OCI-LY1 (cell line): Measurements from ENCODE around the gene RASD1.

Experiments
- H2AFZ ChIP-seq: fragments of 200-600 bp; sonication (generic), shearing (Covaris generic); 2 replicates; pipeline ENCODE4 v1.6.0; 2014; ENCODE audit warnings: antibody characterized with exemption, mild to moderate bottlenecking, low read length
- H3F3A ChIP-seq: fragments of 200-600 bp; sonication (generic), shearing (Covaris generic); 2 replicates; pipeline ENCODE4 v1.6.0; 2014; ENCODE audit warnings: mild to moderate bottlenecking, antibody characterized with exemption, low read length, moderate library complexity; ENCODE audit not compliant: insufficient read depth
- H3K27ac ChIP-seq: fragments of 200-600 bp; sonication (generic); 2 replicates; pipeline ENCODE4 v1.5.1; 2014; ENCODE audit warnings: low read length, mixed run types, mild to moderate bottlenecking, low read depth; ENCODE audit not compliant: poor library complexity, severe bottlenecking
- H3K27me3 ChIP-seq: fragments of 200-600 bp; sonication (generic); 2 replicates; pipeline ENCODE4 v1.6.0; 2014; ENCODE audit warnings: antibody characterized with exemption, mild to moderate bottlenecking, low read length, moderate library complexity; ENCODE audit not compliant: insufficient read depth
- H3K36me3 ChIP-seq: fragments of 200-600 bp; sonication (generic); 2 replicates; pipeline ENCODE4 v1.6.1; 2014; ENCODE audit warnings: mild to moderate bottlenecking, antibody characterized with exemption, low read length, moderate library complexity, mixed read lengths; ENCODE audit not compliant: insufficient read depth
- H3K4me1 ChIP-seq: fragments of 200-600 bp; sonication (generic); 2 replicates; pipeline ENCODE4 v1.5.1; 2014; ENCODE audit warnings: mild to moderate bottlenecking, low read length, moderate library complexity; ENCODE audit not compliant: insufficient read depth, severe bottlenecking
- H3K4me2 ChIP-seq: fragments of 200-600 bp; sonication (generic), shearing (Covaris generic); 2 replicates; pipeline ENCODE4 v1.6.1; 2014; ENCODE audit warnings: low read length
- H3K4me3 ChIP-seq: fragments of 200-600 bp; sonication (generic); 2 replicates; pipeline ENCODE4 v1.5.1; 2014; ENCODE audit warnings: low read length, low read depth, mild to moderate bottlenecking, mixed read lengths; ENCODE audit not compliant: poor library complexity, severe bottlenecking
- H3K79me2 ChIP-seq: fragments of 200-600 bp; shearing (Covaris generic); 2 replicates; pipeline ENCODE4 v1.6.1; 2016; ENCODE audit warnings: mixed run types, low read length, mixed read lengths; ENCODE audit not compliant: insufficient read depth
- H3K9ac ChIP-seq: fragments of 200-600 bp; sonication (generic), shearing (Covaris generic); 2 replicates; pipeline ENCODE4 v1.6.1; 2014; ENCODE audit warnings: mild to moderate bottlenecking, low read length, mixed read lengths
- H3K9me2 ChIP-seq: fragments of 200-600 bp; sonication (generic), shearing (Covaris generic); 2 replicates; pipeline ENCODE4 v1.6.1; 2014; ENCODE audit warnings: low read depth, mild to moderate bottlenecking, low read length, mixed read lengths
- H3K9me3 ChIP-seq: fragments of 200-600 bp; shearing (Covaris generic); 2 replicates; pipeline ENCODE4 v1.6.1; 2014; ENCODE audit warnings: low read length, mixed read lengths
- H4K20me1 ChIP-seq: fragments of 200-600 bp; sonication (generic), shearing (Covaris generic); 2 replicates; pipeline ENCODE4 v1.6.0; 2016; ENCODE audit warnings: mild to moderate bottlenecking, low read length; ENCODE audit not compliant: insufficient read depth
- CTCF ChIP-seq: fragments of 200-600 bp; sonication (generic), shearing (Covaris generic); IDR thresholded peaks from 2 replicates; pipeline ENCODE4 v1.5.1; 2017; ENCODE audit warnings: mild to moderate bottlenecking, antibody characterized with exemption, low read length, moderate library complexity, mixed read lengths
- EZH2 ChIP-seq: fragments of 200-600 bp; sonication (generic), shearing (Covaris generic); IDR thresholded peaks from 2 replicates; pipeline ENCODE4 v1.8.0; 2017; ENCODE audit warnings: borderline replicate concordance, mixed run types, mild to moderate bottlenecking, antibody characterized with exemption, low read length, moderate library complexity, mixed read lengths

RASD1 gene

DNA sequence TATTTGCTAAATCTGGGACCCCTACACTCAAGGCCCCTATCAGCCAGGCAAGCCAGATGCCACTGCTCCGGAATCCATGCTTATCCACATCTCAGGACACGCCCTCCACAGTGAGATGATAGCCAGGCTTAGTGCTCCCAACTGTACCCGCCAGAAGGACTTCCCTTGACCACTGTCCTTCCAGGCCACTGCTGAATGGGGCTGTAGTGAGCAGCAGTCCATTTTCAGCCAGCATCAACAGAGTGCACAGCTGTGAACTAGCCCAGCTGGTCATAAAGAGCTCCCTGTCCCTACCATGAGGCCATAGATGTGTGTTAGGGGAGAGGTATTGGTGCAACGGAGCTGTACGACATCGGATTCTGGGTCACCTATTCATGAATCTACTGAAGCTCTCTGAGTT is 32.4 kb downstream of the RASD1 start:
- Histone ChIP-seq H3K79me2 (no peaks in the 10 kb centered on the region), H3F3A (no peaks in the 10 kb centered on the region), H4K20me1 (no peaks in the 10 kb centered on the region), H3K4me2 (no peak overlapping the region), H3K36me3 (no peaks in the 10 kb centered on the region), H3K4me3 (no peak overlapping the region), H3K4me1 (no peaks in the 10 kb centered on the region), H3K27ac (no peak overlapping the region), H3K9me2 (no peaks in the 10 kb centered on the region), H2AFZ (no peak overlapping the region), H3K27me3 (0 out of 2 replicates have a peak, but pooled peaks cover 3% of the 10 kb centered on the region), H3K9me3 (no peaks in the 10 kb centered on the region), H3K9ac (no peak overlapping the region)
- TF ChIP-seq EZH2 (no peak), CTCF (no peak)

- no peak overlapping the region for H3K4me2 ChIP-seq
- TF ChIP-seq CTCF = no peak
- TF ChIP-seq EZH2 = no peak
- H3K79me2 ChIP-seq = no peaks in the 10 kb centered on the region
- no peaks in the 10 kb centered on the region for H3K4me1 ChIP-seq
- H3K9me2 ChIP-seq = no peaks in the 10 kb centered on the region
- 0 out of 2 replicates have a peak, but pooled peaks cover 3% of the 10 kb centered on the region for H3K27me3 ChIP-seq
- no peak overlapping the region for H2AFZ ChIP-seq
- no peaks in the 10 kb centered on the region for H3K9me3 ChIP-seq
- no peaks in the 10 kb centered on the region for H3F3A ChIP-seq
- no peaks in the 10 kb centered on the region for H3K36me3 ChIP-seq
- no peak overlapping the region for H3K27ac ChIP-seq
- H3K9ac ChIP-seq = no peak overlapping the region
- H4K20me1 ChIP-seq = no peaks in the 10 kb centered on the region
- H3K4me3 ChIP-seq = no peak overlapping the region
Measured at GRCh38 chr17:17462048-17462824, 34.0 kb downstream of the RASD1 start.

GRCh38 chr17:17460038-17460437 is 36.2 kb downstream of the RASD1 start:
- H3F3A ChIP-seq = no peaks in the 10 kb centered on the region
- no peaks in the 10 kb centered on the region for H3K36me3 ChIP-seq
- no peaks in the 10 kb centered on the region for H3K79me2 ChIP-seq
- TF ChIP-seq EZH2 (no peak), CTCF (no peak)
- H2AFZ ChIP-seq = no peak overlapping the region
- H3K4me1 ChIP-seq = no peaks in the 10 kb centered on the region
- no peak overlapping the region for H3K4me3 ChIP-seq
- no peaks in the 10 kb centered on the region for H4K20me1 ChIP-seq
- H3K9me3 ChIP-seq = no peaks in the 10 kb centered on the region
- no peak overlapping the region for H3K9ac ChIP-seq
- H3K27ac ChIP-seq = no peak overlapping the region
- no peak overlapping the region for H3K4me2 ChIP-seq
- H3K9me2 ChIP-seq = no peaks in the 10 kb centered on the region
- H3K27me3 ChIP-seq = 0 out of 2 replicates have a peak, but pooled peaks cover 1% of the 10 kb centered on the region
